ENCODE data around the gene GBA2.

The GBA2 gene

GRCh38 chr9:35728041-35728971, 20.7 kb downstream of the GBA2 start:
- Histone ChIP-seq H3K4me3 (no peak overlapping the region), H3K4me1 (peaks cover 34% of the 10 kb centered on the region), H3K36me3 (replicated peaks) (peaks cover 33% of the 10 kb centered on the region), H3K9me3 (no peaks in the 10 kb centered on the region), H3K27me3 (ENCODE audit: low read depth) (no peaks in the 10 kb centered on the region)
- in situ Hi-C loops (cut with MboI; ENCODE audit: low sequenced_read_pairs) = no loop called here
- peak in 1 of 2 experiments; percentile 68 for DNase-seq (ENCODE audit: low spot score in 2 of 2)

GRCh38 chr9:35727676-35728040, 21.4 kb downstream of the GBA2 start:
- H3K27me3 ChIP-seq (ENCODE audit: low read depth) = no peaks in the 10 kb centered on the region
- in situ Hi-C loops (cut with MboI; ENCODE audit: low sequenced_read_pairs) = no loop called here
- no peak for DNase-seq (ENCODE audit: low spot score in 2 of 2)
- peaks cover 37% of the 10 kb centered on the region for H3K36me3 ChIP-seq (replicated peaks)
- no peak overlapping the region for H3K4me3 ChIP-seq
- no peaks in the 10 kb centered on the region for H3K9me3 ChIP-seq
- H3K4me1 ChIP-seq = peaks cover 34% of the 10 kb centered on the region

- no peaks in the 10 kb centered on the region for H3K27me3 ChIP-seq (ENCODE audit: low read depth)
- in situ Hi-C loops (cut with MboI; ENCODE audit: low sequenced_read_pairs) = no loop called here
- no peak for DNase-seq (ENCODE audit: low spot score in 2 of 2)
- H3K4me3 ChIP-seq = no peak overlapping the region
- no peaks in the 10 kb centered on the region for H3K9me3 ChIP-seq
- peaks cover 34% of the 10 kb centered on the region for H3K4me1 ChIP-seq
- peaks cover 44% of the 10 kb centered on the region for H3K36me3 ChIP-seq (replicated peaks)
Observed at GRCh38 chr9:35726931-35727330, 22.1 kb downstream of the GBA2 start.

- peaks cover 58% of the 10 kb centered on the region for H3K36me3 ChIP-seq (replicated peaks)
- peaks cover 28% of the 10 kb centered on the region for H3K4me1 ChIP-seq
- DNase-seq (ENCODE audit: low spot score in 2 of 2) = no peak
- no peak overlapping the region for H3K4me3 ChIP-seq
- in situ Hi-C loops (cut with MboI; ENCODE audit: low sequenced_read_pairs) = no loop called here
- no peaks in the 10 kb centered on the region for H3K27me3 ChIP-seq (ENCODE audit: low read depth)
- H3K9me3 ChIP-seq = no peaks in the 10 kb centered on the region
Observed at GRCh38 chr9:35725362-35725761, 23.7 kb downstream of the GBA2 start.

- Histone ChIP-seq H3K9me3 (no peaks in the 10 kb centered on the region), H3K36me3 (replicated peaks) (peaks cover 73% of the 10 kb centered on the region), H3K27me3 (ENCODE audit: low read depth) (no peaks in the 10 kb centered on the region), H3K4me1 (peaks cover 13% of the 10 kb centered on the region), H3K4me3 (no peak overlapping the region)
- in situ Hi-C loops (cut with MboI; ENCODE audit: low sequenced_read_pairs) = no loop called here
- DNase-seq (ENCODE audit: low spot score in 2 of 2) = no peak
Observed at GRCh38 chr9:35723908-35724307, 25.1 kb downstream of the GBA2 start.

- no peaks in the 10 kb centered on the region for H3K27me3 ChIP-seq (ENCODE audit: low read depth)
- H3K9me3 ChIP-seq = no peaks in the 10 kb centered on the region
- no peak overlapping the region for H3K4me3 ChIP-seq
- DNase-seq (ENCODE audit: low spot score in 2 of 2) = no peak
- in situ Hi-C loops (cut with MboI; ENCODE audit: low sequenced_read_pairs) = no loop called here
- peaks cover 9% of the 10 kb centered on the region for H3K4me1 ChIP-seq
- H3K36me3 ChIP-seq (replicated peaks) = peaks cover 78% of the 10 kb centered on the region
Observed at GRCh38 chr9:35723426-35723825, 25.6 kb downstream of the GBA2 start.

GRCh38 chr9:35719546-35719945, 29.5 kb downstream of the GBA2 start:
- no peaks in the 10 kb centered on the region for H3K27me3 ChIP-seq (ENCODE audit: low read depth)
- no peak for DNase-seq (ENCODE audit: low spot score in 2 of 2)
- H3K9me3 ChIP-seq = no peaks in the 10 kb centered on the region
- H3K4me3 ChIP-seq = no peak overlapping the region
- peaks cover 94% of the 10 kb centered on the region for H3K36me3 ChIP-seq (replicated peaks)
- no peaks in the 10 kb centered on the region for H3K4me1 ChIP-seq
- in situ Hi-C loops (cut with MboI; ENCODE audit: low sequenced_read_pairs) = no loop called here

- DNase-seq (ENCODE audit: low spot score in 2 of 2) = no peak
- H3K4me3 ChIP-seq = no peak overlapping the region
- H3K27me3 ChIP-seq (ENCODE audit: low read depth) = no peaks in the 10 kb centered on the region
- in situ Hi-C loops (cut with MboI; ENCODE audit: low sequenced_read_pairs) = no loop called here
- H3K9me3 ChIP-seq = no peaks in the 10 kb centered on the region
- H3K4me1 ChIP-seq = no peaks in the 10 kb centered on the region
- H3K36me3 ChIP-seq (replicated peaks) = peaks cover 94% of the 10 kb centered on the region
Observed at GRCh38 chr9:35718721-35719511, 30.1 kb downstream of the GBA2 start.

- H3K36me3 ChIP-seq (replicated peaks) = peaks cover 96% of the 10 kb centered on the region
- in situ Hi-C loops (cut with MboI; ENCODE audit: low sequenced_read_pairs) = no loop called here
- H3K4me1 ChIP-seq = no peaks in the 10 kb centered on the region
- no peaks in the 10 kb centered on the region for H3K9me3 ChIP-seq
- H3K4me3 ChIP-seq = no peak overlapping the region
- H3K27me3 ChIP-seq (ENCODE audit: low read depth) = no peaks in the 10 kb centered on the region
- no peak for DNase-seq (ENCODE audit: low spot score in 2 of 2)
Observed at GRCh38 chr9:35717132-35717870, 31.7 kb downstream of the GBA2 start.

GRCh38 chr9:35716230-35716629, 32.8 kb downstream of the GBA2 start:
- no peak for DNase-seq (ENCODE audit: low spot score in 2 of 2)
- H3K4me3 ChIP-seq = no peak overlapping the region
- H3K27me3 ChIP-seq (ENCODE audit: low read depth) = no peaks in the 10 kb centered on the region
- in situ Hi-C loops (cut with MboI; ENCODE audit: low sequenced_read_pairs) = no loop called here
- peaks cover 96% of the 10 kb centered on the region for H3K36me3 ChIP-seq (replicated peaks)
- H3K4me1 ChIP-seq = no peaks in the 10 kb centered on the region
- H3K9me3 ChIP-seq = no peaks in the 10 kb centered on the region

GRCh38 chr9:35714579-35715252, 34.3 kb downstream of the GBA2 start:
- Histone ChIP-seq H3K36me3 (replicated peaks) (peaks cover 94% of the 10 kb centered on the region), H3K4me1 (no peaks in the 10 kb centered on the region), H3K4me3 (no peak overlapping the region), H3K27me3 (ENCODE audit: low read depth) (no peaks in the 10 kb centered on the region), H3K9me3 (no peaks in the 10 kb centered on the region)
- DNase-seq (ENCODE audit: low spot score in 2 of 2) = no peak
- in situ Hi-C loops (cut with MboI; ENCODE audit: low sequenced_read_pairs) = no loop called here

- H3K36me3 ChIP-seq (replicated peaks) = peaks cover 92% of the 10 kb centered on the region
- in situ Hi-C loops (cut with MboI; ENCODE audit: low sequenced_read_pairs) = no loop called here
Observed at GRCh38 chr9:35714123-35714522, 34.9 kb downstream of the GBA2 start.

GRCh38 chr9:35713578-35713977, 35.5 kb downstream of the GBA2 start:
- in situ Hi-C loops (cut with MboI; ENCODE audit: low sequenced_read_pairs) = no loop called here
- Histone ChIP-seq H3K4me1 (no peaks in the 10 kb centered on the region), H3K27me3 (ENCODE audit: low read depth) (no peaks in the 10 kb centered on the region), H3K9me3 (no peaks in the 10 kb centered on the region), H3K4me3 (no peak overlapping the region), H3K36me3 (replicated peaks) (peaks cover 91% of the 10 kb centered on the region)
- DNase-seq (ENCODE audit: low spot score in 2 of 2) = no peak

More at GRCh38 chr9:35714123-35714522, 34.9 kb downstream of the GBA2 start:
- DNase-seq (ENCODE audit: low spot score in 2 of 2) = no peak
- Histone ChIP-seq H3K9me3 (no peaks in the 10 kb centered on the region), H3K27me3 (ENCODE audit: low read depth) (no peaks in the 10 kb centered on the region), H3K4me1 (no peaks in the 10 kb centered on the region), H3K4me3 (no peak overlapping the region)
